GM23338 (cell line): ENCODE data around the gene MRE11. TPM values are rescaled to one million over a fixed set of nuclear protein-coding genes. Genes with fewer than 3 reads are reported as not detected.

ENCODE experiments used
- ATAC-seq: fragments of 200-7000 bp; cut with Tn5 transposase; 3 replicates; pipeline ENCODE4 v1.9.1; 2020
- DNase-seq: peaks from one replicate; pipeline ENCODE4 v3.0.0-alpha.2; 2015; ENCODE audit warnings: low spot score
- H2AFZ ChIP-seq: fragments of 200-600 bp; sonication (generic); 2 replicates; pipeline ENCODE4 v1.8.0; 2016; ENCODE audit warnings: antibody characterized with exemption, mild to moderate bottlenecking, moderate library complexity
- H3F3A ChIP-seq: fragments of 200-600 bp; sonication (generic); replicated peaks from 2 replicates; pipeline ENCODE4 v1.8.0; 2017; ENCODE audit warnings: antibody characterized with exemption, mixed run types, low read depth
- H3K27ac ChIP-seq: fragments of 200-600 bp; sonication (generic); 2 replicates; pipeline ENCODE4 v1.6.1; 2016; ENCODE audit warnings: low read depth
- H3K27me3 ChIP-seq: fragments of 200-600 bp; sonication (generic); 2 replicates; pipeline ENCODE4 v1.8.0; 2016; ENCODE audit warnings: mild to moderate bottlenecking, mixed run types, moderate library complexity; ENCODE audit not compliant: insufficient read depth
- H3K36me3 ChIP-seq: fragments of 200-600 bp; sonication (generic); 2 replicates; pipeline ENCODE4 v1.8.0; 2016; ENCODE audit warnings: mild to moderate bottlenecking; ENCODE audit not compliant: insufficient read depth
- H3K4me1 ChIP-seq: fragments of 200-600 bp; sonication (generic); 2 replicates; pipeline ENCODE4 v1.8.0; 2016; ENCODE audit warnings: mild to moderate bottlenecking, moderate library complexity; ENCODE audit not compliant: insufficient read depth
- H3K4me2 ChIP-seq: fragments of 200-600 bp; sonication (generic); 2 replicates; pipeline ENCODE4 v1.7.1; 2017; ENCODE audit warnings: mixed run types
- H3K4me3 ChIP-seq: fragments of 200-600 bp; sonication (generic); 2 replicates; pipeline ENCODE4 v1.6.1; 2016; ENCODE audit warnings: mixed run types
- H3K79me2 ChIP-seq: fragments of 200-600 bp; sonication (generic); replicated peaks from 2 replicates; pipeline ENCODE4 v1.8.0; 2017; ENCODE audit warnings: mild to moderate bottlenecking; ENCODE audit not compliant: insufficient read depth
- H3K9me2 ChIP-seq: fragments of 200-600 bp; sonication (generic); 2 replicates; pipeline ENCODE4 v1.8.0; 2017; ENCODE audit not compliant: insufficient read depth
- H4K20me1 ChIP-seq: fragments of 200-600 bp; sonication (generic); replicated peaks from 2 replicates; pipeline ENCODE4 v1.8.0; 2017; ENCODE audit warnings: mild to moderate bottlenecking; ENCODE audit not compliant: insufficient read depth
- H3K27ac Mint-ChIP-seq: 2 replicates; pipeline ENCODE4 v1.8.0; 2020; ENCODE audit warnings: inconsistent platforms, mild to moderate bottlenecking, moderate library complexity, mixed read lengths
- H3K27me3 Mint-ChIP-seq: 3 replicates; pipeline ENCODE4 v1.8.0; 2022; ENCODE audit warnings: low read depth, mild to moderate bottlenecking, moderate library complexity, mixed read lengths, inconsistent platforms; ENCODE audit not compliant: insufficient read depth, poor library complexity
- H3K36me3 Mint-ChIP-seq: 3 replicates; pipeline ENCODE4 v1.8.0; 2021; ENCODE audit warnings: low read depth, mild to moderate bottlenecking, inconsistent platforms, moderate library complexity, mixed read lengths
- H3K4me1 Mint-ChIP-seq: 3 replicates; pipeline ENCODE4 v1.8.0; 2020; ENCODE audit warnings: mild to moderate bottlenecking, inconsistent platforms, mixed read lengths
- H3K4me3 Mint-ChIP-seq: 3 replicates; pipeline ENCODE4 v1.8.0; 2021; ENCODE audit warnings: moderate library complexity, mild to moderate bottlenecking, inconsistent platforms, mixed read lengths
- H3K9me3 Mint-ChIP-seq: 3 replicates; pipeline ENCODE4 v1.8.0; 2020; ENCODE audit warnings: moderate library complexity, mild to moderate bottlenecking, inconsistent platforms, mixed read lengths
- CREB1 ChIP-seq: fragments of 250-450 bp; sonication (Bioruptor Pico); IDR thresholded peaks from 2 replicates; pipeline ENCODE4 v1.5.0; 2020; ENCODE audit warnings: low read depth, mild to moderate bottlenecking, moderate library complexity
- CTCF ChIP-seq, 2 experiments: fragments of 200-600 bp in 1 of 2; sonication (generic) in 1 of 2; conservative IDR thresholded peaks; 2 replicates each; pipeline versions ENCODE4 v1.5.1 to v1.6.1; 2016 to 2017; ENCODE audit warnings: antibody characterized with exemption in 2 of 2, low read depth in 2 of 2, mild to moderate bottlenecking in 2 of 2, moderate library complexity in 1 of 2
- EZH2 ChIP-seq: fragments of 200-600 bp; sonication (generic); IDR thresholded peaks from one replicate; pipeline ENCODE4 v1.8.0; 2017; ENCODE audit warnings: antibody characterized with exemption, mild to moderate bottlenecking, low read depth; ENCODE audit not compliant: unreplicated experiment
- EZH2phosphoT487 ChIP-seq: fragments of 200-600 bp; sonication (generic); IDR thresholded peaks from one replicate; pipeline ENCODE4 v1.8.1; 2018; ENCODE audit warnings: antibody characterized with exemption; ENCODE audit not compliant: unreplicated experiment
- JUNB ChIP-seq: IDR thresholded peaks from one replicate; pipeline ENCODE4 v1.6.1; 2016; ENCODE audit warnings: antibody characterized with exemption; ENCODE audit not compliant: unreplicated experiment
- NANOG ChIP-seq: IDR thresholded peaks from 2 replicates; pipeline ENCODE4 v1.6.1; 2016; ENCODE audit warnings: antibody characterized with exemption, borderline replicate concordance
- POLR2AphosphoS5 ChIP-seq: IDR thresholded peaks from 2 replicates; pipeline ENCODE4 v1.6.1; 2016; ENCODE audit warnings: antibody characterized with exemption, low read depth
- STAT1 ChIP-seq: IDR thresholded peaks from one replicate; pipeline ENCODE4 v1.6.1; 2016; ENCODE audit warnings: antibody characterized with exemption; ENCODE audit not compliant: unreplicated experiment
- ZNF114 ChIP-seq: fragments of 250-450 bp; sonication (Bioruptor Pico); IDR thresholded peaks from 2 replicates; pipeline ENCODE4 v1.5.0; 2020; ENCODE audit warnings: mild to moderate bottlenecking, moderate library complexity
- ZNF331 ChIP-seq: fragments of 250-450 bp; sonication (Bioruptor Pico); IDR thresholded peaks from 2 replicates; pipeline ENCODE4 v1.5.0; 2020; ENCODE audit warnings: low read depth, mild to moderate bottlenecking, moderate library complexity
- ZNF462 ChIP-seq: fragments of 250-450 bp; sonication (Bioruptor Pico); IDR thresholded peaks from 2 replicates; pipeline ENCODE4 v1.5.0; 2020; ENCODE audit warnings: mild to moderate bottlenecking, moderate library complexity
- polyA plus RNA-seq: library from polyadenylated mRNA; unstranded; fragments of >200 nt; fragmentation: Nextera tagmentation; extraction: Ambion mirVana; gene quantifications from 2 replicates; pipeline ENCODE4 v1.2.1, GENCODE V29; 2016
- total RNA-seq: library from RNA; depleted of rRNA; stranded (reverse); fragments of >200 nt; shearing (Covaris generic); gene quantifications from 2 replicates; pipeline ENCODE4 v1.2.3, GENCODE V29; 2014

The MRE11 gene
- total and polyA plus RNA-seq, 2 experiments from 2014 or later, result 23.3 to 38.5 TPM

- Histone ChIP-seq H3K79me2 (no peaks in the 10 kb centered on the region), H3K4me1 (no peaks in the 10 kb centered on the region), H3F3A (no peaks in the 10 kb centered on the region), H3K4me2 (no peak overlapping the region), H3K36me3 (peaks cover 12% of the 10 kb centered on the region; the same call in 1 of the 2 replicates), H4K20me1 (no peaks in the 10 kb centered on the region), H3K4me3 (no peak overlapping the region), H3K27ac (no peak overlapping the region), H2AFZ (no peak overlapping the region), H3K9me2 (no peaks in the 10 kb centered on the region), H3K27me3 (no peaks in the 10 kb centered on the region)
- no peaks in the 10 kb centered on the region for H3K27me3 Mint-ChIP-seq
- no peak overlapping the region for H3K27ac Mint-ChIP-seq
- H3K4me1 Mint-ChIP-seq, result no peaks in the 10 kb centered on the region
- H3K9me3 Mint-ChIP-seq, result no peaks in the 10 kb centered on the region
- TF ChIP-seq ZNF114, result no peak
- no peak for TF ChIP-seq POLR2AphosphoS5
- TF ChIP-seq STAT1, result no peak
- no peak for TF ChIP-seq NANOG
- TF ChIP-seq ZNF331 (CRISPR knock-in tag), result no peak
- no peak for TF ChIP-seq CTCF (conservative IDR thresholded peaks at IDR 0.05; ENCODE audit: low read depth in 2 of 2)
- DNase-seq (no peak), ATAC-seq (no peak)
- no peak overlapping the region for H3K4me3 Mint-ChIP-seq
- peaks cover 28% of the 10 kb centered on the region for H3K36me3 Mint-ChIP-seq
These were observed 44.6 kb downstream of the MRE11 start for GRCh38 chr11:94449029-94449428.

GRCh38 chr11:94447149-94447548 is 46.5 kb downstream of the MRE11 start:
- Mint-ChIP-seq H3K9me3 (no peaks in the 10 kb centered on the region), H3K4me1 (no peaks in the 10 kb centered on the region), H3K27me3 (no peaks in the 10 kb centered on the region), H3K4me3 (no peak overlapping the region), H3K27ac (no peak overlapping the region), H3K36me3 (peaks cover 18% of the 10 kb centered on the region)
- H3K27me3 ChIP-seq, result no peaks in the 10 kb centered on the region
- H3F3A ChIP-seq, result no peaks in the 10 kb centered on the region
- ATAC-seq (no peak), DNase-seq (no peak)
- no peak overlapping the region for H3K4me2 ChIP-seq
- no peak overlapping the region for H3K27ac ChIP-seq
- H4K20me1 ChIP-seq, result no peaks in the 10 kb centered on the region
- no peak overlapping the region for H3K4me3 ChIP-seq
- H3K4me1 ChIP-seq, result no peaks in the 10 kb centered on the region
- H2AFZ ChIP-seq, result no peak overlapping the region
- H3K9me2 ChIP-seq, result no peaks in the 10 kb centered on the region
- H3K36me3 ChIP-seq, result peaks cover 12% of the 10 kb centered on the region; the same call in 1 of the 2 replicates
- H3K79me2 ChIP-seq, result no peaks in the 10 kb centered on the region
- no peak for TF ChIP-seq JUNB
- no peak for TF ChIP-seq CTCF (conservative IDR thresholded peaks at IDR 0.05; ENCODE audit: low read depth in 2 of 2)
- no peak for TF ChIP-seq ZNF462
- no peak for TF ChIP-seq NANOG
- TF ChIP-seq EZH2phosphoT487, result no peak
- no peak for TF ChIP-seq STAT1
- no peak for TF ChIP-seq ZNF331 (CRISPR knock-in tag)
- no peak for TF ChIP-seq EZH2
- TF ChIP-seq POLR2AphosphoS5, result no peak
- TF ChIP-seq ZNF114, result no peak
- no peak for TF ChIP-seq CREB1
